HG03460 (cell line): ENCODE data around the gene MMP17.
A peak's percentile ranks its signal among the peaks of the same experiment; 100 is the strongest.

ENCODE experiments used
- ATAC-seq: cut with Tn5 transposase; IDR thresholded peaks from one replicate; pipeline ENCODE4 v1.9.1; 2021; ENCODE audit not compliant: unreplicated experiment

The MMP17 gene

DNA sequence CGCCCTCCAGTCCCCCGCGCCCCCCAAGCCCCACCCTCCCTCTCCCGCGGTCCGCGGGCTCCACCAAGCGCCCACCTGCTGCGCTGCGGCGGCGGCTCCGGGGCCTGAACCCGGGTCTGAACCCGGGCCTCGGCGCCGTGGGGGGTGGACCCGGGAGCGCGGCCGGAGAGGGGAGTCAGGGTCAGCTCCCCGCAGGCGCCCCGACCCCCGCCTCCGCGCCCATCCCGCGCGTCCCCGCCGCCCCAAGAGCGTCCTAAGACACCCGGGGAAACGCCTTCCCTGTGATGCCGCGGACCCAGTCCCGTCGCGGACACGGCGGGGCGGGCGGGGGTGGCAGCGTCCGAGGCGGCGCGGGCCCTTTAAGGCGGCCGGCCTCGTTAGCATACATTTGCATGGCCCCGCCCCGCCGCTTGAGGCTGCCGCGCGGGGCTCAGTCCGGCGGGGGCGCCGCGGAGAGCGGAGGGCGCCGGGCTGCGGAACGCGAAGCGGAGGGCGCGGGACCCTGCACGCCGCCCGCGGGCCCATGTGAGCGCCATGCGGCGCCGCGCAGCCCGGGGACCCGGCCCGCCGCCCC is at the start of gene MMP17:
MMP17 (plus strand) TSS at position 433 of the 574 bp plus-strand sequence; CDS start at position 535, 102 bp downstream.
- peak; percentile 56 for ATAC-seq

DNA sequence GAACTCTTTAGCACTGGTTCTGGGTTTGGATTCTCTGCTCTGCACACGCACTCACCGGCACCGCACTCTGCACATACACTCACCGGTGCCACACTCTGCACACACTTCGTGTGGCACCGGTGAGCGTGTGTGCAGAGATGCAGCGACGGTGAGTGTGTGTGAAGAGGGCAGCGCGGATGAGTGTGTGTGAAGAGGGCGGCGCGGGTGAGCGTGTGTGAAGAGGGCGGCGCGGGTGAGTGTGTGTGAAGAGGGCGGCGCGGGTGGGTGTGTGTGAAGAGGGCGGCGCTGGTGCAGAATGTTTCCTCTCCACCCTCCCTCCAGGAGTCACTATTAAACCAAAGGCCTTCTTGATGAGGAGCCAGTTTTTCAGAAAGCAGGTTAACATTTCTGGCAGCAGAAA is 49.2 kb upstream of the MMP17 start:
- ATAC-seq: no peak

DNA sequence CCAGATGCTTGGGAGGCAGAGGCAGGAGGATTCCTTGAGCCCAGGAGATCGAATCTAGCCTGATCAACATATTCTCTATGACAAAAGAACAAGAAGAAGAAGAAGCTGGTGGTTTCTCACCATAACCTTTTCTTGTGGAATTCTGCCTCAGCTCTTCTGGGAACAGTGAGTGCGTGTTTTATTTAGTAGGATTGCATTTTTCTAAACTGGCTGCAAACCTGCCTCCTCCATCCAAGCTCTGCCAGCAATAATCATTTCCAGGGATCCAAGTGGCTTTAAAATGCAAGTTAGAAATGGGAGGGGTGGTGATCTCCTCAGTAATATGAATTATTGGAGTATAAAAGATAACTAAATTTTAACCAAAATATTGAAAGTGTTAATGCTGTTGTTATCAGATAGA is 46.1 kb upstream of the MMP17 start:
- no peak for ATAC-seq

DNA sequence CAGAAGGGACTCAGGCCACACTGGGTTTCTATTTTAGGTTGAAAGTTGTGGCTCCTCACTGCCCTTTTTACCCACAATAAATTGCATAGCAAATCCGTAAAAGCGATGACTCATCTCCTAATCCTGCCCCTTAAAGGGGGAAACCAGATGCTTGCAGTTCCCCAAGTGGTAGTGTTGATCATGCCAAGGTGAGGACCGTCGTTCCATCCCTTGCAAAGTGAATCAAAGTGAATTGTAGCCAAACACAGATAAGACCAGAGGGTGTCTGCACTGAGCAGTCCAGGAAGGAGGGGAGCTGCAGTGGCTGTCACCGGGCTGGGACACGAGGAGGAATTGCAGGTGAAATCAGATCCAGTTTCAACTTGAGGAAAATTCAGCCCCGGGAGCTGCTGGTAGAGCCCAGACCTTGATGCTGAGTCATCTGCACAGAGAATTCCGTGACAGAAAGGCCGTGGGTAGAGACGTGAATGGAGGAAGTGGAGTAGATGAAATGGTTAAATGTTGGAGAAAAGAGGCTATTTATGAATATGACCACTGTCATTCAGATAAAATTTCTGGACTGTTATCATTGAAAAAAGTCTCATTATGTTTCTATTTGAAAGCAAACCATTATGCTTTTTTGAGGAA is 44.2 kb upstream of the MMP17 start:
- peak; percentile 81 for ATAC-seq

DNA sequence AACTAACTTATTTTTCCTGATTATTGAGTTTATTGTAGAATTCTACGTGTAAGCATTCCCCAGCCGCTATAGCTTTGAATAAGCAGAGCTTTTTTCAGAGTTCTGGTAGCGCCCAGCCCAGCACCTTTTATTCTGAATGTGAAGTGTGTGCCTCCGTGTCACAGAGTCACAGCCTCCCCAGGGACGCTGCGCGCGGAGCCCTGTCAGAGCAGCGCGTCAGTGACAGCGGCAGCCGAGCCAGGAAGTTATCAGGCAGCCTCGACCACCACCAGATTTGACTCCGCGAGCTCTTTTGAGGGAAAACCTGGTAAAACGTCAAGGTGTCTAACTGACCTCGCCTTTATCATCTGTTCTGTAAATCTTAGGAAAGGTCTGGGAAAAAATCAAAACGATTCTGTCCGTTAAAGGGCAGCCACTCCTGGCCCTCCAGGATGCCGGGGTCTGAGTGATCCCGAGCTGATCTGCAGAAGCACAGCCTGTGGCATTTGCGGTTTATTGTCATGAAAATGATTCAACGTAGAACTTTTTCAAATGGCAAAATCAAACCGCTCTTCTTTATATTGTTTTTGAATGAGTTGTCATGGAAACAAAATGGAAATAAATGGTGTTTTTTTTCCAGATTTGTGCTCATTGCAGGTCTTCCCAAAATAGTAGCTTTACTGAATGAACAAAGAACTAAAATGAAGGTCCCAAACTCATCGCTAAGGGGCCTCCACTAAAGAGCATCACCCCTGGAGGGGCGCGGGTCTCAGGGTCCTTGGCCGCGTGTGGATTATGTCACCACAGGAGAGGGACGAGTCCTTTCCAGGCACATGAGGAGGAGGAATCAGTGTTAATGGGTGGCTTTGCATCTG is 43.1 kb upstream of the MMP17 start:
- ATAC-seq: no peak

DNA sequence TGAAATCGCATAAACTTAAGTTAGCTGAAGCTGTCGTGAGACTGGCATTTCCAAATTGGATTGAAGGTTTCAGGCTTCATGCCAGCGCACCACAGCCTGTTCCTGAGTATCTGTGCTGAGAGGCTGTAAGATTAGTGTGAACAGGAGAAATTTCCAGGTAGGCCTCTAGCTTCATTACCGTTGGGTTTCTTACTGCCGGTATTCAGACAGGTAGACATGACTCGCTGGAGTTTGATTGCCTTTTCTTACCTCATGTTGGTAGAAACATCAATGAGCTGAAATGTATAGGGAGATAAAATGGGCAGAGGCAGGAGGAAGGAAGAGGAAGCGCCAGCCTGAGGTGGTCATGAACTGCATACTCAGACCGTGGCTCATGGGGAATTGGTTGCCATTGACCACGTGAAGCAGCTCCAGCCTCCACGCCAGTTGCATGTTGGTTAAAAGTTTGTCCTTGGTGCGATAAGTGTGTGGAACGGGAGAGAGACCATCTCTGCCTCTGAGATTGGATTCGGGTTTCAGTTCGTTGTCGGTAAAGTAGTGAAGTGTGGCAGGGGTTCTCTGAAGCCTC is 42.3 kb upstream of the MMP17 start:
- ATAC-seq: no peak

DNA sequence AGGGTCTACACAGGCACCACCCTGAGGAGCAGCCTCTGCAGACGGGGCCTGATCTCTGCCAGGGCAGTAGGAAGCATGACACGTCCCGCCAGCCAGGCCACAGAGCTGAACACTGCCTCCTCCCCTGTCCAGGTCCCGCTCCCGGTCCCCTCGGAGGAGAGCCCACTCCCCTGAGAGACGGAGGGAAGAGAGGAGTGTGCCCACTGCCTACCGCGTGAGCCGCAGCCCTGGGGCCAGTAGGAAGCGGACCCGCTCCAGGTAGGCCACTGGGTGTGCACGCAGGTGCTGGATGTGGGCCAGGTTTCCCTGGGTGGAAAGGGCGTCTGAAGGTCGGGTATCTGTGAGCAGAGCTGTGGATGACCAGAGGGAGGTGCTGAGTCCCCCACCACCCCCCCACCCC is 41.9 kb upstream of the MMP17 start:
- ATAC-seq: no peak

DNA sequence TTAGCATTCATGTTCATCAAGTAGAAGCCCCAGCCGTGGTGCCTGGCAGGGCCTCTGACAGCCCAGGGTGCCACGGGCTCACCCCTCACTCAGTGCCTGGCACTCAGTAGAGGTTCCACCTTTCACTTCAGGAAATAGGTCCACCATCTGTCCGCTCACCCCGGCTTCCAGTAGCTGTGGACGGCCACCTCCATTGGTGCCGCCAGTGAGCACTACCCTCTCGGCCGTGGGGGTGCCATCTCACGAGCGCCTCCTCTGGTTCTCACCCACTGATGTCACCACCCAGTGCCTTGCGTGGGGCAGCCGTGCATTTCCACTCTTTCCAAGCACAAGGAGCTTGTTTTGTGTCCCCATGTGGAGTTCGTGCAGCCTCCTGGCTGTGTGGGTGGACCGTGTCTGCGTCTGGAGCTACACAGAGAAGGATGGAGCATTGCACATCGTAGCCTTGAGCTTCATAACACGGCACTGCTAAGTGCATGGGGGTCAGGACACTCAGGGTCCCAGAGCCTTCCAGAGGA is 41.0 kb upstream of the MMP17 start:
- ATAC-seq: no peak

DNA sequence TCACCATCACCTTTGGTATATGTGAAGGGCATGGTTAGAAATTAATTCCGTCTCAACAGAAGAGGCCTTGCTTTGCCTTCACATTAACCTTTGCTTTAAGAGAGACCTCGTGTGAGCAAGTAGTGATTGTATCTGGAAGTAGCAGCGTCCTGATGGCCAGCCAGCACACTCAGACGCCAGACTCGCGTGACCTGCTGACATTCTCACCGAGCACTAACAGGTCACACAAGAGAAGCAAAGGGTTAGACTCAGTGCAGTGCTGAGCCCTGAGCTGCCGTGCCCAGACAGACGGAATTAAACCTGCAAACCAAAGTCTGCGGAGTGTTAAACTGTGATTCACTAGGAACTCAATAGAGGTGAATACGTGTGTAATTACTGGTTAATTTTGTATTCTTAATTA is 40.1 kb upstream of the MMP17 start:
- no peak for ATAC-seq

DNA sequence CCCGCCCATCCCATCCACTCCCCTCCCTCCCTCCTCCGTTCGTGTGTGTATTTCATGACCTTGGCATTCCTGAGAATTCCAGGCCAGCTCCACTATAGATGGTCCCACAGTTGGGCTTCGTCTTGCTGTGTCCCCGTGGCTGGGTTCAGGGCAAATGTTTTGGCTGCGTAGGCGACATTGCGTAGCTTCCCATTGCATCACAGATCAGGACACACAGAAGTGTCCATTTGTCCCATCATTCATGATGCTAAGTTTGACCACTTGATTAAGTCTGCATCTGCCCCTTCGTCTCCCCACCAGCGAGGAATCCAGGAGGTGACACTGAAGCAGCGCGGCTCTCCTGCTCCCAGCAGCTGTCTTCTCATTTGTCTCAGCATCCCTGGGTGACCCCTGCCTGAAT is 38.6 kb upstream of the MMP17 start:
- ATAC-seq: no peak

DNA sequence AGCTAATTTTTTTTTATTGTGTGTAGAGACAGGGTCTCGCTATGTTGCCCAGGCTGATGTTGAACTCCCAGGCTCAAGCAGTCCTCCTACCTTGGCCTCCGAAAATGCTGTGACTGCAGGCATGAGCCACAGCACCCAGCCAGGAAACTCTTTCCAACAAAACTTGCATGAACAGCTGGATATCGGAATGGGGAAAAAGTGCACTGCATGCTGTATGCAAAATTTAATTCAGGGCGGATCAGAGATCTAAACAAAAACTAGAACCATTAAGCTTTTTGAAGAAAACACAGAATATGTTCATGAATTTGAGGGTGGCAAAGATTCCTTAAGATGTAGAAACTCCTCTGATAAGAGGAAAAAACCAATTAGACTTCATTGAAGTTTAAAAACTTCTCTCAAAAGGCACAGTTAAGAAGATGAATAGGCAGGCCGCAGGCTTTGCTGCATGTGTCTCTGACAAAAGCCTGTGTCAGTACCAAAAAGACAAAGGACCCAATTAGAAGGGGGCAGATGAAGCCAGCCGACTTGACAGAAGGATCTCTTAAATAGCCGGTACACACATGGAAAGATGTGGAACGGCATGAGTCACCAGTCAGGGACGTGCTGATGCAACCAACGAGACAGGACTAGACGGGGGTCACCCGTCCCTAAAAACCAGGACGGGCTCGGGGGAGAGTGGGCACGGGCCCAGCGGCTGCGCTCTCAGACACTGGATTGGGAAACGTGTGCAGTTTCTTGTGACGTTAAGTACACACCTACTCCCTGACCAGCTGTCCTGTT is 34.8 kb upstream of the MMP17 start:
- no peak for ATAC-seq

DNA sequence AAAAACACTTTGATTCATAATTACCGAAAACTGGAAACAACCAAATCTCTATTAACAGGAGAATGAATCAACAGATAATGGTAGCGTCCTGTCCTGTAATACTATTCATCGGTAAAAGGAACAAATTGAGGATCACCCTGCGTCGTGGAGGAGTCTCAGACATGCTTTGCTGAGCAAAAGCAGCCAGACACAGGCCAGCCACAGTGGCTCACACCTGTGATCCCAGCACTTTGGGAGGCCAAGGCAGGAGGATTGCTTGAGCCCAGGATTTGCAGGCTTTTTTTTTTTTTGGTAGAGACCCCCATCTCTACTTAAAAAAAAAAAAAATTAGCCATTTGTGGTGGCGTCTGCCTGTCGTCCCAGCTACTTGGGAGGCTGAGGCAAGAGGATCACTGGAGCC is 34.1 kb upstream of the MMP17 start:
- ATAC-seq: no peak

DNA sequence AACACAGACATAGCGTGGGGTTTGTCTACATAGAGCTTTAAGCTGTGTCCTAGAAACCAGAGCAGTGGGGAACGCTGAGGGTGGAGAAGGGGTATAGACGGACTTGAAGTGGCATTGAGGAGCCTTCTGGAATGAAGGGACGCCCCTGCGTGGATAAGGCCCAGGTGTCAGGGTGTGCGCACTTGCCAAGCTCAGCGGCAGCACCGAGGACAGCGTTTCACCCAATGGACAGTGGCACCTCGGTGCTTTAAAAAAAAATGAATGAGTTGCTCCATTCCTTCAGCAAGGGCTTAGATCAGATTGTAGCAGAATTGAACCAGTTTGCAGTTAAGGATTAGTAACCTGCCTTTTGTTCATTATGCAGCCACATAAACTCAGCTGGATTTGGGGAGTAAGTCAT is 33.6 kb upstream of the MMP17 start:
- ATAC-seq: no peak

DNA sequence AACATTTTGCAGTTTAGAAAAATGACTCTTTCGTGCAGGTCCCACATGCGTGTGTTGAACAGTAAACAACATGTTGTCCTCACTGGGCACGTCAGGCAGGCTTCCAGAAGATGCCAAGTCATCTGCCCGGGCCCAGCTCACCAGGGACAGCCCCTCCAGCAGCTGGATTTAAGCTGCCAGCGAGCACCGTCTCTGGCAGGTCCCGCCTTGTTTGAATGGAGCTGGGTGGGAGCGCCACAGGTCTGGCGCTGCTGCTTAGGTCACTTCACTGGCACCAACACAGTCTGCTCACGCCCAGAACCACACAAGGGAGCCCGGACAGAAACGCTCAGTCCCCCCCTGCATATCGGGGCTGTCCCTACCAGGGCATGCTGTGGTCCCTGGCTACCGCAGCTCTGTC is 33.1 kb upstream of the MMP17 start:
- ATAC-seq: no peak

DNA sequence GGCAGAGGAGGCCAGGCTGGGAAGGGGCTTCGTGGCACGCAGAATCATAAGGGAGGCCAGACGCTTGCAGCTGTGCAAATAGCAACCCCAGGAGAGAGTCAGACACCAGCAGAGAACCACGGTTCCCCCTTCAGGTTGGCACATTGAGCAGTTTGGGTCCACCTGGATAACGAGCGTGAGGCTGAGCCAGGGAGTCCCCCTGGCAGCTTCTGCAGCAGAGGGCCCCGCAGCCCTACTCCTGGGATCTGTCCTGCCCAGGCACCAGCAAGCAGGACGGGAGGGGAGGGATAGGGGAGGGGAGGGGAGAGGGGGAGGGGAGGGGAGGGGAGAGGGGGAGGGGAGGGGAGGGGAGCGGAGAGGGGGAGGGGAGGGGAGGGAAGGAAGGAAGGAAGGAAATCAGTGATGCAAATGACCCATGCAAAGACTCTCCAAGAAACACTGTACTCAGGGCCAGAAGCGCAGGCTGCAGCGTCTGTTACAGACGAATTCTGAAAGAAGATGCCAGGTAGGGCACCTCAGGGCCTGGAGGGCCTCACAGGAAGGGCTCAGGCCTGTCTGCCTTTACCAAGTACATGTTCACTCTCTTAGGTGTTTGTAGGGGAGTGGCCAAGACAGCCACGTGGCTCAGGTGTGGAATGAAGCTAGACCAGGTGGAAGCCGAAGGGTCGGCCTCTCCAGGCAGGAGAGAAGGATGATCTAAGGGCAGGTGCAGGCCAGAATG is 32.3 kb upstream of the MMP17 start:
- no peak for ATAC-seq

DNA sequence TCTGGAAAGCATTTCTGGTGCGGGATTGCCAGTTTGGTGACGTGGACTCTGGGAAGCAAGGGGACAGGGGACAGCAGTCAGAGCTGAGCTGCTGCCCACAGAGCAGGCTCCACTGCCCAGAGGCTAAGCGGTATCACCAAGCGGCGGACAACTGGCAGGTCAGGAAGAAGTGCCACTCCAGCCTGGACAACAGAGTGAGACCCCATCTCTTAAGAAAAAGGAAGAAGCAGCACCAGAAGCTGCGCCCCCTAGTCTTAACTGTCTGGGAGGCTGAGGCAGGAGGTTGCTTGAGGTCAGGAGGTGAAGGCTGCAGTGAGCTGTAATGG is 31.8 kb upstream of the MMP17 start:
- no peak for ATAC-seq

DNA sequence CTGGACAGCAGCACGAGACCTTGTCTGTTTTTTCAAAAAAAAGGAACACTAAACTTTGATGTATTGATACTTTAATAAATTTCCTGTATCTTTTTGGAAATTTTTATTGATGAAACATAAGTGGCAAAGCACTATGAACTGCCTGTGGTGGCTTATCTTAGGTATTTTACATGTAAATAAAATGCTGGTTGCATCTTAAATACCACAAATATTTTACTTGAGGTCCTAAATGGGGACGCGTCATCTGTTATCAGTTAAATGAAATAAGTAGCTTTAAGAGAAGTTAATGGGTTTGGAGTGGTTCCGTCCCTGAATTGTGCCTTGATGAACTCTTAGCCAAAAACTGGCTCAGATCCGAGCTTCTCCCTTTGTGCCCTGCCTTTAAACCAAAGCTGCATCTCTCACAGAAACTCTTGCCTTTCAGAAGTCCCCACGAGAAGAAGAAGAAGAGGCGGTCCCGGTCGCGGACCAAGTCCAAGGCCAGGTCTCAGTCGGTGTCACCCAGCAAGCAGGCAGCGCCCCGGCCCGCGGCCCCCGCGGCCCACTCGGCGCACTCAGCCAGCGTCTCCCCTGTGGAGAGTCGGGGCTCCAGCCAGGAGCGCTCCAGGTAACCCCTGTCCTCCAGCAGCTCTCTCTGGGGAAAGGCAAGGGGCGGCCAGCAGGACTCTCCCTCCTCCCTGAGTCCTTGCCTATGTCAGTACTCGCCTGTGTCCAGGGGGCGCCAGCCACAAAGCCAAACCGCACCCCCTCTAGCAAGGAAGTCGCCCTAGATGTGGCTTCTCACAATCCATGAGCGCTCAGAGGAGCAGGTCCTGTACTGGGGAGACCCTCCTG is 31.2 kb upstream of the MMP17 start:
- ATAC-seq: no peak

DNA sequence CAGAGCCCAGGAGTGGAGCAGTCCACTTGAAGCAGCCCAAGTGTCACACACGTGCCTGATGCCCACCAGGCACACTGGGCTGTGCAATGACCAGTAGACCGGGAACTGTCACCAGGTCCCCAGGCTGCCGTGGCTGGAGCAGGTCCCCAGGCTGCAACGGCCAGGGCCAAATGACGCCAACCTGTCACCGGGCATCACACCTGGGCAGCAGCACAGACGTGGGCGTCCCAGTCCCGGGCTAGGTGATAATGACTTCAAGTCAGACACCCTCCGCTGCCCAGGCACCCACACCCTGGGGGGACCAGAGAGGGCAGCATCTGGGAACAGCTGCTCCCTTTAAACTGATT is 30.6 kb upstream of the MMP17 start:
- ATAC-seq: no peak

DNA sequence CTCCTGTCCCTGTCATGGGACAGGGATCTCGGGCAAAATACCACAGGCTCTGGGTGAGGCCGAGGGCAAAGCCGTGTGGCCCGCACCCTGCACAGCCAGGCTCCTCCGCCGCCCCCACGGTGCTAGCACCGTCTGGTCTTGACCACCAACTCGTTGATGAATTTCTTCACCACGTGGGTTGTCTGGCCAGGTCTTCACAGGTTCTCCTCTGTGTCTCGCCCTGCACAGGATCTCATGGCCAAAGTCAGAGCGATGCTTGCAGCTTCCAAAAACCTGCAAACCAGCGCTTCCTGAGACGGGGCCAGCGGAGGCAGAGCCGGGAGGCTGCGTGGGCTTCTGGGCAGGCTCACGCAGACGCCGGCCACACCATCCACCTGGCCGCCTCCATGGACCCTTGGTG is 29.0 kb upstream of the MMP17 start:
- ATAC-seq: no peak
